HL-60/S4 (cell line): ENCODE data around the gene CAPN12.

Experiments used
- in situ Hi-C: fragments of 300-500 bp; cut with MboI; formaldehyde crosslinking; loops from 2 replicates; pipeline ENCODE4 v1.14.3; 2022; ENCODE audit warnings: low sequenced_read_pairs

Gene CAPN12

GRCh38 chr19:38710928-38711725 lies 33.1 kb downstream of the CAPN12 start:
- in situ Hi-C loops = no loop called here

DNA sequence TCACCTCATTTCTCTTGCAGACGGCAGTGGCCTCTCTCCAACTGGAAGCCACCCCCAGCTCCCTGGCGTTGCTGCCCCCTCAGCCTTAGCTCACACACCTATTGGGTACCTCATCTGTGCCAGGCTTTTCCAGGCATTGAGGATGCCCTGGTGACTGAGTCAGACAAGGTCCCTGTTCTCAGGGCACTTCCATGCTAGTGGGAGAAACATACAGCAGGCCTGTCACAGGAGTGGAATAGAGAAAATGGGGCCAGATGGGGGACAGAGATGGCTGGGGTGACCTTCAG lies 33.9 kb downstream of the CAPN12 start:
- in situ Hi-C loops = no loop called here

GRCh38 chr19:38709671-38710415 lies 34.4 kb downstream of the CAPN12 start:
- in situ Hi-C loops = no loop called here

DNA sequence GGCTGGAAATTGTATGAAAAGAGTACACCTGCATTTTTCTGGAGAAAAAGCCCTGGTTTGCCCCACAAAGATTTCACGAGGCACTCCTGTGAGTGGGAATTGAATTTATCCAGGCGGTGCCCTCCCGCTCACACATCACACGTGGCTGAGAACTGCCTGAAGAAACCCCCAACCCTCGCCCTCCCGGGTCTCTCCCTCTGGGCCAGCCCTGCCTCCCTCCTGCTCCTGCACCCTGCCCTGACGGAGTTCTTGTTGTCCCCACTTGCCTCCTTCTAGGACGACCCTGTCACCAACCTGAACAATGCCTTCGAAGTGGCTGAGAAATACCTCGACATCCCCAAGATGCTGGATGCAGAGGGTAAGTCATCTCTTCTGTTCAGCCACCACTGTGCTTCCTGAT lies 35.2 kb downstream of the CAPN12 start:
- in situ Hi-C loops = no loop called here

DNA sequence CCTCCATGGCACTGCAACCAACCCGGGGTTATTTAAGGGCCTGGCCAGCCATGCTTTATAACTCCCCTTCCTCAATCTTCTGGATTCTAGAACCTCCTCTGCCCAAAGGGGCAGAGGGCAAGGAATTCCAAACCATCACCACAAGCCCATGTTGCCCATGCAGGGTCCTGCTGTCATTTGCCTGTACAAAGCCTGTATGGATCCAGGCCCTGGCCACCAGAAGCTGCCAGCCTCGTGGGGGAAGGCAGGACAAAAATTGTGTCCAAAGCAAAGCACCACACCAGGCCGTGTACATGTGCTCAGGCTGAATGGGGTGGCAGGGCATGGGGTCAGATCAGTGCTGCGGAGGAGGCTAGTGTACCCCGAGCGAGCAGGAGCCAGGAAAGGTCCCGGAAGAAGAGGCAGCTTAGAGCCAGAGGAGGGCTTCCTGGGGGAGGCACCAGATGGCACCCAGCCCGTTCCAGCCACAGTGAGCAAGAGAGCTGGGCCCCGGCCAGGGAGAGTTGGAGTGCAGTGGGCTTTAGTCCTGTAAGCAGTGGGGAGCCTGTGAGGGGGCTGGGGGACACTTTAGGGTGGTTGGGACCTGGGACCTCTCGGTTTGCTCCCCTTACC lies 35.8 kb downstream of the CAPN12 start:
- in situ Hi-C loops = no loop called here

DNA sequence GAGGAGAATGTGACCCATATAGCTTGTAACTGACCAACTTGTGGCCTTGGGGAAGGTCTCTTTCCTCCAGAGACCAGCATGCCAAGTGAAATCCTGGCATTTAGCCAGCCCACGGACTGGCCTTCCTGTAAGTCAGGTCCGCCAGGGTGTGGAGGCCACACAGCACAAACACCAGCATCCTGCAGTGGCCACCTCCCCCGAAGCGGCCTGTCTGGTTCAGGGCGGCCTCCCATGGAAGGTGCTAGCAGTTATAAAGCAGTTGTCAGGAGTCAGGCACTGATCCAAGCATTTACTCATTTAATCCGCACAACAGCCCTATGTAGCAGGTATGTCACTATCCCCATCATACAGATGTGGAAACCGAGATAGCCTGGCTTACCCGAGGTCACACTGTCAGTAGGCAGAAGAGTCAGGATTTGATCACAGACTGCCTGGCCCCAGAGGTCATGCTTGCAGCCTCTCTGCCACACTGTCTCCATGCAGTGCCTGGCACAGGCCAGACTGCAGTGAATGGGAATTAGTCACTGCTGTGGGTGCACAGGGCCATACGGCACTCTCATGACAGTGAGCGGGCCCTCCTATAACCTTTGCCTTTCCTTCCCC lies 36.7 kb downstream of the CAPN12 start:
- in situ Hi-C loops = no loop called here

GRCh38 chr19:38706792-38707511 lies 37.3 kb downstream of the CAPN12 start:
- in situ Hi-C loops = no loop called here

- in situ Hi-C loops = no loop called here
These were observed 38.9 kb downstream of the CAPN12 start for GRCh38 chr19:38705197-38706019.

DNA sequence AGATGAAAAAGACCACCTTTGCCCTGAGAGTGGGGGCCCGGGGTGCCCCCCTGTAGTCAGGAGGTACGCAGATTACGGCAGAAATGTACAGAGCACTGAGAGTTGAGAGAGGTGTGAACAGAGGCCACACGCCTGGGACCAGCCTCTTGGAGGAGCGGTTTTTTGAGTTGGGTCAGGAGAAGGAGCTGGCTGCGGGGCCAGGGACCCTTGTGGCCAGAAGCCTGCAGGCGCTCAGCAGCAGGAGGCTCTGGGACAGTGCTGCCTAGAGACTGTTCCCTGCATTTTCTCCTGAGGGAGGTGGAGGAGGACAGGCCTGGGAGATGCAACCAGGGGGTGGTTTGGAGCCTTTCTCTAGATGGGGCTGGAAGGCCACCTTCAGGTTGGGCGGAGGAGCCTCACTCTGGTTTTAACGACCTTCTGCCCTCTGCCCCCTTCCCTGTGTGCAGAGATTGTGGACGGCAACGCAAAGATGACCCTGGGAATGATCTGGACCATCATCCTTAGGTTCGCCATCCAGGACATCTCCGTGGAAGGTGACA lies 39.7 kb downstream of the CAPN12 start:
- in situ Hi-C loops = no loop called here

GRCh38 chr19:38703509-38703908 lies 40.8 kb downstream of the CAPN12 start:
- in situ Hi-C loops = no loop called here

DNA sequence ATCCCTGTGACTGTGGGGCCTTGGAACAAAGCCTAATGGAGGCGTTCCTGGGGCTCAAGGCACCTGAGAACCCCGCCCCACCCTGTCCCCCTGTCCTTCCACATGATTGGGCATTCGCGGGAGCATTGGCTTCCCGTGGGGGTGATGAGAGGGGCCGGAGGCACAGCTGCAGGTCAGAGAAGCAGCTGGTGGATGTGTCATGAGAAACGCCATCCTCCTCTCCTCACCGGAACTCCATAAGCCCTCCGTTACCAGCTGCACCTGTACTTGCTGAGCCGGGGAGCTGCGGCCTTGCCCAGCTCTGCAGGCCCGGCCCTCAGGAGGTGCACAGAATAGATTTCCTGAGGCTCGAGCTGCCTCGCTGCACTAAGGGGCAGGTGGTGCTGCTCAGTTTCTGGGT lies 42.0 kb downstream of the CAPN12 start:
- in situ Hi-C loops = no loop called here

GRCh38 chr19:38701455-38702063 lies 42.7 kb downstream of the CAPN12 start:
- in situ Hi-C loops = no loop called here

DNA sequence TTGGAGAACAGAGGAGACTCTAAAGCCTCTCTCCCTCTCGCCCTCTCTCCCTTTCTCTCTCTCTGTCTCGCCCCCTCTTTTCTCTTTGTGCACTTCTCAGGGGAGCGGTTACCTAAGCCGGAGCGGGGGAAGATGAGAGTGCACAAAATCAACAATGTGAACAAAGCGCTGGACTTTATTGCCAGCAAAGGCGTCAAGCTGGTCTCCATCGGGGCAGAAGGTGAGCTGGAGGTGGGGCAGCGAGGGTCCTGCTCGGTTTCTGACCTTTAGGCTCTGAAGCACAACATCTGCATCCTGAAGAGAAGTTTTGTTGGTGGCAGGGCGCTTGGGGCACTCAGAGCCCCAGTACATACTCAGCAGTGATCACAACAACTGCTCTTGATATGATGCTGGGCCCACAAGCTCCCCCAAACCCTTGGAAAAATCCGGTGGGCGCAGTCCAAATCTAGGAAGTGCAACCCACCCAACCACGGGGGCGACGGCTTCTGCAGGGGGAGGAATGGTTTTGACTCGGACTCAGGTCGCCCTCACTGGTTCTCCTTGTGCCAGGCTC lies 43.3 kb downstream of the CAPN12 start:
- in situ Hi-C loops = no loop called here

GRCh38 chr19:38700350-38700901 lies 43.8 kb downstream of the CAPN12 start:
- in situ Hi-C loops = no loop called here

DNA sequence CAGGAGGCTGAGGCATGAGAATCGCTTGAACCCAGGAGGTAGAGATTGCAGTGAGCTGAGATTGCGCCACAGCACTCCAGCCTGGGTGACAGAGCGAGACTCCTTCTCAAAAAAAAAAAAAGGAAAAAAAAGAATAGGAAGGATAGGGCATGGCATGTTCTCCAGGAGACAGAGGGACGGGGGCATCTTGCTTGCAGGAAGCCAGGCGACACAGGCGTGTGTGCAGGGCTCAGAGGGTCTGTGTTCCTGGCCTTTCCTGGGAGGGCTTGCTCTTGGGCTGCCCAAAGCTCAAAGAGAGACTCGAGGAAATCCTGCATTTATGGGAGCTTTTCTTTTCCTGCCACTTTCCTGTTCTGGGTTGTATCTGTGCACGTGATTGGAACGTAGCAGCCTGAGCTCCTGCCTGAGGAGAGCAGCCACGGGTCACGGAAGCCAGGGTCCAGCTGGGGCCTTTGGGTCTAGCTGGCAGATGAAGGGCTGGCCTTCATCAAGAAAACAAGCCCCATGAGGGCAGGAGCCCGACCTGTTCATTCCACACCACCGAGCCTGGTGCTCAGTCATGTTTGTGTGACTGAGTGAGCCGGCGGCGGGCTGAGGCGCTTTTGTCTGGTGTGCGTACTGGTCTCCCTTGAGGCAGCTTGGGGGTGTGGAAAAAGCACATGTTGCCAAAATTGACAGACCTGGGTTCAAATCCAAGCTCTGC lies 44.5 kb downstream of the CAPN12 start:
- in situ Hi-C loops = no loop called here

- in situ Hi-C loops = no loop called here
These were observed 45.3 kb downstream of the CAPN12 start for GRCh38 chr19:38699027-38699346.

GRCh38 chr19:38698225-38699026 lies 45.8 kb downstream of the CAPN12 start:
- in situ Hi-C loops = no loop called here

DNA sequence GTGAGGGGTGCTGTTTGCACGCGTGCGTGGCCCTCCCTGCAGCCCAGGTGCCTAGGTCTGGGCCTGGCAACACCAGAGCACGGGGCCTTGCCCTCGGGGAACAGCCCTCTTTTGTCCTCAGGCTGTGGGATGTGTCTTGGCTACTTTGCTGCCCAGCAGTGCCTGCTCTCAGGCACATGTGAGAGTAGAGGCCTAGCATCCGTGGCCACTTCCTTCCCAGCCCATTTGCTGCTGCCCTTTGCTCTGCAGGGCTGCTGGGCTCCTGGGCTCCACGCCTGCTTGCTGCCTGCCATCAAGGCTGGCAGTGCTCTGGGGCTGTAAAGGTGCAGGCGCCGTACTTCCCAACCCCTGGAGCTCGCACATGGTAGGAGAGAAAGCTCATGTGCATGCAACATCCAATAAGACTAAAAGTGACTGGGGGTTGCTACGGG lies 46.6 kb downstream of the CAPN12 start:
- in situ Hi-C loops = no loop called here
